Tibial nerve (tissue), 4 donors: ENCODE data around the gene PMPCA. TPM values are rescaled to one million over a fixed set of nuclear protein-coding genes. Genes with fewer than 3 reads are reported as not detected.

Experiments
- DNase-seq, 2 donors: peaks; one replicate each; pipeline ENCODE4 v3.0.0-alpha.2; 2019; ENCODE audit warnings: low spot score in 2 of 2
- H3K27ac ChIP-seq, 4 donors: fragments of 200-600 bp; sonication (generic) in 3 of 4; one replicate each; pipeline ENCODE4 v1.5.1; 2017 to 2019; ENCODE audit warnings: mild to moderate bottlenecking in 1 of 4
- H3K27me3 ChIP-seq, 2 donors: fragments of 200-600 bp; sonication (generic) in 1 of 2; one replicate each; pipeline versions ENCODE4 v1.5.1 to v1.6.0; 2017 to 2019
- H3K36me3 ChIP-seq, 3 donors: fragments of 200-600 bp; sonication (generic); one replicate each; pipeline ENCODE4 v1.5.1; 2018 to 2019
- H3K4me1 ChIP-seq, 4 donors: fragments of 200-600 bp; sonication (generic) in 3 of 4; one replicate each; pipeline ENCODE4 v1.5.1; 2017 to 2019
- H3K4me3 ChIP-seq, 4 donors: fragments of 200-600 bp; sonication (generic) in 3 of 4; one replicate each; pipeline ENCODE4 v1.5.1; 2017 to 2019; ENCODE audit warnings: mild to moderate bottlenecking in 1 of 4, moderate library complexity in 1 of 4
- H3K9me3 ChIP-seq, 4 donors: fragments of 200-600 bp; sonication (generic) in 3 of 4; one replicate each; pipeline ENCODE4 v1.5.1; 2017 to 2019
- CTCF ChIP-seq, 5 experiments: fragments of 200-600 bp in 3 of 5; fragments of 450-650 bp in 2 of 5; sonication (generic) in 3 of 5; IDR thresholded peaks; one replicate each; pipeline ENCODE4 v1.5.1; 2016 to 2019; ENCODE audit warnings: antibody characterized with exemption in 5 of 5, mild to moderate bottlenecking in 3 of 5, moderate library complexity in 2 of 5
- EP300 ChIP-seq, 2 donors: sonication (generic); formaldehyde crosslinking; IDR thresholded peaks; one replicate each; pipeline ENCODE4 v1.6.1; 2017; ENCODE audit warnings: antibody characterized with exemption in 2 of 2, mild to moderate bottlenecking in 1 of 2
- POLR2A ChIP-seq, 2 donors: fragments of 450-650 bp; IDR thresholded peaks; one replicate each; pipeline ENCODE4 v1.6.1; 2017; ENCODE audit warnings: antibody characterized with exemption in 2 of 2, mild to moderate bottlenecking in 2 of 2, moderate library complexity in 2 of 2
- WGBS, 2 donors: methylation state at CpG; one replicate each; pipeline ENCODE4 v1.1.5; 2018; 5-methylcytosine and 5-hydroxymethylcytosine counted together
- total RNA-seq, 4 donors: library from RNA; depleted of rRNA; stranded (reverse); fragments of >200 nt; gene quantifications; one replicate each; pipeline ENCODE4 v1.1.0, GENCODE V29; 2016

The PMPCA gene
- total RNA-seq, result 10 to 100 TPM; 35.6 to 42.0 (median 39.3) TPM

GRCh38 chr9:136410500-136411287 is at the start of gene PMPCA, which contains the start of gene ENTR1:
PMPCA (plus strand) TSS chr9:136410658; CDS start chr9:136410669, 11 bp downstream.
ENTR1 (minus strand) TSS chr9:136410614; CDS start chr9:136410397, 217 bp downstream.
- Histone ChIP-seq H3K4me1 (peaks cover 0 to 42% (median 19%) of the 10 kb centered on the region in 4 donors), H3K36me3 (peaks cover 8 to 57% (median 9%) of the 10 kb centered on the region in 3 donors), H3K9me3 (no peaks in the 10 kb centered on the region), H3K4me3 (peak within 1 kb of the TSS; percentile 82 to 97 (median 87)), H3K27me3 (no peaks in the 10 kb centered on the region), H3K27ac (peak within 1 kb of the TSS; percentile 86 to 96 (median 94))
- peak; percentile 89 to 99 for TF ChIP-seq EP300 (IDR thresholded peaks at IDR 0.05)
- peak in 1 of 5 experiments; percentile 24 for TF ChIP-seq CTCF (IDR thresholded peaks at IDR 0.05)
- peak; percentile 77 to 89 for TF ChIP-seq POLR2A (IDR thresholded peaks at IDR 0.05)
- WGBS, 2 donors, result 0 to 1% methylated on average over 51 to 76 of the region's 83 CpGs
- peak; percentile 85 to 91 for DNase-seq

- Histone ChIP-seq H3K27ac (peak overlapping the region; percentile 67 to 98 (median 84)), H3K9me3 (no peaks in the 10 kb centered on the region), H3K4me3 (no peak overlapping the region), H3K4me1 (peaks cover 0 to 74% (median 25%) of the 10 kb centered on the region in 4 donors), H3K27me3 (no peaks in the 10 kb centered on the region), H3K36me3 (peaks cover 0 to 30% (median 0%) of the 10 kb centered on the region in 3 donors)
- no peak for DNase-seq
- WGBS, 2 donors, result 51 to 59% methylated on average over 24 to 41 of the region's 43 CpGs
- TF ChIP-seq CTCF (IDR thresholded peaks at IDR 0.05) (no peak), POLR2A (IDR thresholded peaks at IDR 0.05) (no peak), EP300 (IDR thresholded peaks at IDR 0.05) (peak; percentile 20 to 75)
These were observed 49.3 kb upstream of the PMPCA start for GRCh38 chr9:136361047-136361753.

GRCh38 chr9:136361754-136362449 is 48.6 kb upstream of the PMPCA start:
- peak in 1 of 2 donors; percentile 30 for DNase-seq
- H3K4me1 ChIP-seq, result peaks cover 0 to 67% (median 21%) of the 10 kb centered on the region in 4 donors
- WGBS, 2 donors, result 58% methylated on average over 14 to 16 of the region's 26 CpGs
- H3K36me3 ChIP-seq, result peaks cover 0 to 24% (median 0%) of the 10 kb centered on the region in 3 donors
- TF ChIP-seq POLR2A (IDR thresholded peaks at IDR 0.05) (no peak), CTCF (IDR thresholded peaks at IDR 0.05) (no peak), EP300 (IDR thresholded peaks at IDR 0.05) (no peak)
- peak overlapping the region; percentile 68 to 98 (median 84) for H3K27ac ChIP-seq
- no peaks in the 10 kb centered on the region for H3K9me3 ChIP-seq
- H3K27me3 ChIP-seq, result no peaks in the 10 kb centered on the region
- no peak overlapping the region for H3K4me3 ChIP-seq

GRCh38 chr9:136362450-136362784 is 48.0 kb upstream of the PMPCA start:
- peak overlapping the region in 1 of 4 donors; percentile 86 for H3K4me3 ChIP-seq
- H3K4me1 ChIP-seq, result peaks cover 0 to 63% (median 21%) of the 10 kb centered on the region in 4 donors
- no peak for TF ChIP-seq POLR2A (IDR thresholded peaks at IDR 0.05)
- TF ChIP-seq CTCF (IDR thresholded peaks at IDR 0.05), result no peak
- no peak for TF ChIP-seq EP300 (IDR thresholded peaks at IDR 0.05)
- H3K9me3 ChIP-seq, result no peaks in the 10 kb centered on the region
- DNase-seq, result no peak
- peak overlapping the region; percentile 68 to 98 (median 84) for H3K27ac ChIP-seq
- peaks cover 0 to 19% (median 0%) of the 10 kb centered on the region in 3 donors for H3K36me3 ChIP-seq
- no peaks in the 10 kb centered on the region for H3K27me3 ChIP-seq
- 69 to 77% methylated on average over 2 to 3 of the region's 6 CpGs for WGBS, 2 donors
